Thyroid gland (tissue), 4 donors: Measurements from ENCODE around the gene GNS. TPM values are rescaled to one million over a fixed set of nuclear protein-coding genes. Genes with fewer than 3 reads are reported as not detected.

ENCODE experiments used
- DNase-seq, 2 donors: peaks; one replicate each; pipeline ENCODE4 v3.0.0-alpha.2; 2019
- H3K27ac ChIP-seq, 3 donors: fragments of 200-600 bp; sonication (generic); 1 replicate in 2 of 3; 2 replicates in 1 of 3; pipeline ENCODE4 v1.5.1; 2016 to 2019; ENCODE audit warnings: mild to moderate bottlenecking in 1 of 3, moderate library complexity in 1 of 3
- H3K27me3 ChIP-seq: fragments of 200-600 bp; sonication (generic); one replicate; pipeline ENCODE4 v1.5.1; 2019
- H3K36me3 ChIP-seq, 2 donors: fragments of 200-600 bp; sonication (generic); one replicate each; pipeline ENCODE4 v1.5.1; 2016 to 2019
- H3K4me1 ChIP-seq, 2 donors: fragments of 200-600 bp; sonication (generic); one replicate each; pipeline ENCODE4 v1.5.1; 2017 to 2019
- H3K4me3 ChIP-seq, 3 donors: fragments of 200-600 bp; sonication (generic); replicated peaks in 1 of 3; 1 replicate in 2 of 3; 2 replicates in 1 of 3; pipeline ENCODE4 v1.5.1; 2016; ENCODE audit warnings: mild to moderate bottlenecking in 1 of 3
- H3K9me3 ChIP-seq: fragments of 200-600 bp; sonication (generic); one replicate; pipeline ENCODE4 v1.5.1; 2017
- POLR2A ChIP-seq, 2 donors: fragments of 450-650 bp; IDR thresholded peaks; one replicate each; pipeline ENCODE4 v1.6.1; 2017; ENCODE audit warnings: antibody characterized with exemption in 2 of 2, mild to moderate bottlenecking in 2 of 2, moderate library complexity in 1 of 2
- WGBS, 2 donors: methylation state at CpG; one replicate each; pipeline ENCODE4 v1.1.5; 2017; 5-methylcytosine and 5-hydroxymethylcytosine counted together
- intact Hi-C: fragments of 100-400 bp; cut with DNase I; formaldehyde crosslinking; loops from one replicate; pipeline ENCODE4 v1.15.1; 2023
- total RNA-seq, 4 donors: library from RNA; depleted of rRNA; stranded (reverse); fragments of >200 nt; gene quantifications; one replicate each; pipeline ENCODE4 v1.2.3, GENCODE V29; 2016
- TF ChIP-seq, protein P1 (sequence below), 6 experiments: fragments of 200-600 bp in 3 of 6; fragments of 450-650 bp in 3 of 6; sonication (generic) in 3 of 6; IDR thresholded peaks; one replicate each; pipeline ENCODE4 v1.5.1; 2016 to 2019; ENCODE audit warnings: antibody characterized with exemption in 6 of 6, mild to moderate bottlenecking in 2 of 6, inconsistent platforms in 1 of 6, moderate library complexity in 1 of 6

GNS gene
- total RNA-seq, 4 donors from 2014 or later = 130 to 174 (median 160) TPM

- H3K27ac ChIP-seq = no peak overlapping the region
- peaks cover 21 to 26% of the 10 kb centered on the region in 2 donors for H3K36me3 ChIP-seq
- 96 to 97% methylated on average over 7 of the region's 7 CpGs for WGBS, 2 donors
- intact Hi-C loops = no loop called here
- no peaks in the 10 kb centered on the region for H3K27me3 ChIP-seq
- H3K4me1 ChIP-seq = peaks cover 7% of the 10 kb centered on the region in 2 donors
- DNase-seq = no peak
- no peak overlapping the region for H3K4me3 ChIP-seq
- H3K9me3 ChIP-seq = no peaks in the 10 kb centered on the region
- no peak for TF ChIP-seq POLR2A (IDR thresholded peaks at IDR 0.05)
- TF ChIP-seq, protein P1, sequence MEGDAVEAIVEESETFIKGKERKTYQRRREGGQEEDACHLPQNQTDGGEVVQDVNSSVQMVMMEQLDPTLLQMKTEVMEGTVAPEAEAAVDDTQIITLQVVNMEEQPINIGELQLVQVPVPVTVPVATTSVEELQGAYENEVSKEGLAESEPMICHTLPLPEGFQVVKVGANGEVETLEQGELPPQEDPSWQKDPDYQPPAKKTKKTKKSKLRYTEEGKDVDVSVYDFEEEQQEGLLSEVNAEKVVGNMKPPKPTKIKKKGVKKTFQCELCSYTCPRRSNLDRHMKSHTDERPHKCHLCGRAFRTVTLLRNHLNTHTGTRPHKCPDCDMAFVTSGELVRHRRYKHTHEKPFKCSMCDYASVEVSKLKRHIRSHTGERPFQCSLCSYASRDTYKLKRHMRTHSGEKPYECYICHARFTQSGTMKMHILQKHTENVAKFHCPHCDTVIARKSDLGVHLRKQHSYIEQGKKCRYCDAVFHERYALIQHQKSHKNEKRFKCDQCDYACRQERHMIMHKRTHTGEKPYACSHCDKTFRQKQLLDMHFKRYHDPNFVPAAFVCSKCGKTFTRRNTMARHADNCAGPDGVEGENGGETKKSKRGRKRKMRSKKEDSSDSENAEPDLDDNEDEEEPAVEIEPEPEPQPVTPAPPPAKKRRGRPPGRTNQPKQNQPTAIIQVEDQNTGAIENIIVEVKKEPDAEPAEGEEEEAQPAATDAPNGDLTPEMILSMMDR (IDR thresholded peaks at IDR 0.05) = no peak
These were observed 13.9 kb downstream of the GNS start for GRCh38 chr12:64745259-64745807.

DNA sequence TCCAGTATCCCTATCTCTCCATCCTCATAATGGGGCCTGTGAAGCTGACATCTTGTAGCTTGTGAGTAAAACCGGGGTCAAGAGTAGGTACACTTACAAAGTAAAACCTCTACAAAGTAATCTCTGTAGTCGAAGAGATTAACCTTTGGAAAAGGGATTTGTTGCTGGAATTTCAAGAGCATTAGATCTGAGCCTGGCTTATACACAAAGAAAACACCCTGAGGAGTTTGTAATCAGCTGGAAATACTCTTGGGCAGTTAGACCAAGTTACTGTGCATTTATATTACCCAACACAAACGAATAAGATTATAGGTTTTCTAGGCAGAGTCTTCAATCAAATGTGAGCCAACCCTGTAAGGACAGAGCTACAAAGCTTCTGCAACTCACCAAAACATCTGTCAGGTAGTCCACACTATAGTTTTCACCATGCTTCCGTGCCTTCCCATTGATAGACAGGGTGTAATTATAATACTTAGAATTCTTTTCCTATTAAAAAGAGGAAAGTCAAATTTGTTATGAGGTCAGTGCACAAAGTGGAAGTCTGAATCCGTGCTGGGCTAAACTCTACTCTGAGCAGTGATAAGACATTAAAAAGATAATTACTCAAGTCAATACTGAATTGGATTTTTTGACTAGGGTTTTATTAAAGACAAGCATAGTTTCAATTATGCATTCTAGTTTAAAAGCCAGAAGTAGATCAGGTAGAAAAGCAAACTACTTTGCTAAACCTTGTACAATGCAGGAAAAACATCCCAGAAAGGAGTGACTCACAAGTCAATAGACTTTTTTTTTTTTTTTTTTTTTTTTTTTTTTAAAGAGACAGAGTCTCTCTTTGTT, 14.6 kb downstream of the GNS start:
- Histone ChIP-seq H3K27ac (peak overlapping the region; percentile 56 to 64 (median 57)), H3K9me3 (no peaks in the 10 kb centered on the region), H3K27me3 (no peaks in the 10 kb centered on the region), H3K4me3 (no peak overlapping the region), H3K4me1 (peaks cover 7% of the 10 kb centered on the region in 2 donors), H3K36me3 (peaks cover 23 to 31% of the 10 kb centered on the region in 2 donors)
- TF ChIP-seq POLR2A (IDR thresholded peaks at IDR 0.05) = no peak
- TF ChIP-seq, protein P1 (IDR thresholded peaks at IDR 0.05) = no peak
- DNase-seq = no peak
- 65 to 71% methylated on average over 5 of the region's 5 CpGs for WGBS, 2 donors
- intact Hi-C loops = no loop called here

DNA sequence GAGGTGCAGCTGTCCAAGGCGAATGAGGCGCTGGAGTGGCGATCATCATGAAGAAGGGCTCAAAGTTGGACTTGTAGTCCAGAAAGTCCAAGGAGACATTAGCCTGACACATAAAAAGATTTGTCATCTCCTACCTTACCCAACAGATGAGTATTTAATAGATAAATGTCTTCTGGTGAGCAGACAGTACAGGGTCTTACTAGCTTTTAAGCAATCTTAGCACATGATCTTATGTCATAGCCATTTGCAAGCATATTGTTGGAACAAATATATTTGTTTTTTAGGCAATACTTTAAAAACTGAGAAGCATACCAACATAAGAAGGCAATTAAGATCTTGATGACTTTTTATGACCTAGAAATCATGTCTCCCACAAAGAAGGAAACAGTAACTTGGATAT, 16.0 kb downstream of the GNS start:
- Histone ChIP-seq H3K4me1 (peaks cover 7% of the 10 kb centered on the region in 2 donors), H3K9me3 (no peaks in the 10 kb centered on the region), H3K27ac (no peak overlapping the region), H3K4me3 (no peak overlapping the region), H3K36me3 (peaks cover 34 to 43% of the 10 kb centered on the region in 2 donors), H3K27me3 (no peaks in the 10 kb centered on the region)
- TF ChIP-seq, protein P1 (IDR thresholded peaks at IDR 0.05) = no peak
- WGBS, 2 donors = 98 to 100% methylated on average over 3 of the region's 3 CpGs
- intact Hi-C loops = no loop called here
- DNase-seq = no peak

GRCh38 chr12:64742416-64742815, 16.8 kb downstream of the GNS start:
- Histone ChIP-seq H3K27ac (no peak overlapping the region), H3K27me3 (no peaks in the 10 kb centered on the region), H3K9me3 (no peaks in the 10 kb centered on the region), H3K36me3 (peaks cover 42 to 49% of the 10 kb centered on the region in 2 donors), H3K4me1 (peaks cover 7% of the 10 kb centered on the region in 2 donors), H3K4me3 (no peak overlapping the region)
- DNase-seq = no peak
- no peak for TF ChIP-seq POLR2A (IDR thresholded peaks at IDR 0.05)
- TF ChIP-seq, protein P1 (IDR thresholded peaks at IDR 0.05) = no peak
- intact Hi-C loops = no loop called here
- WGBS, 2 donors = 86 to 95% methylated on average over 3 of the region's 3 CpGs

GRCh38 chr12:64740646-64741045, 18.6 kb downstream of the GNS start:
- Histone ChIP-seq H3K4me1 (peaks cover 7% of the 10 kb centered on the region in 2 donors), H3K9me3 (no peaks in the 10 kb centered on the region), H3K27ac (no peak overlapping the region), H3K27me3 (no peaks in the 10 kb centered on the region), H3K36me3 (peaks cover 56 to 65% of the 10 kb centered on the region in 2 donors), H3K4me3 (no peak overlapping the region)
- TF ChIP-seq, protein P1 (IDR thresholded peaks at IDR 0.05) = no peak
- no peak for TF ChIP-seq POLR2A (IDR thresholded peaks at IDR 0.05)
- intact Hi-C loops = no loop called here
- no peak for DNase-seq
- 86 to 90% methylated on average over 2 of the region's 2 CpGs for WGBS, 2 donors
